Loucy (cell line): ENCODE measurements around the gene CGB1.

Experiments used
- H2AFZ ChIP-seq: fragments of 200-600 bp; sonication (generic); 2 replicates; pipeline ENCODE4 v1.6.0; 2016; ENCODE audit warnings: antibody characterized with exemption, mild to moderate bottlenecking, low read length, moderate library complexity
- H3F3A ChIP-seq: fragments of 200-600 bp; 2 replicates; pipeline ENCODE4 v1.6.0; 2016; ENCODE audit warnings: antibody characterized with exemption, low read depth, mild to moderate bottlenecking
- H3K27me3 ChIP-seq: fragments of 200-600 bp; sonication (generic); 2 replicates; pipeline ENCODE4 v1.6.1; 2014; ENCODE audit warnings: low read length, mild to moderate bottlenecking; ENCODE audit not compliant: insufficient read depth, poor library complexity, severe bottlenecking
- H3K36me3 ChIP-seq: fragments of 200-600 bp; sonication (generic); 2 replicates; pipeline ENCODE4 v1.6.1; 2016; ENCODE audit warnings: low read length; ENCODE audit not compliant: insufficient read depth
- H3K4me1 ChIP-seq: fragments of 200-600 bp; sonication (generic); 2 replicates; pipeline ENCODE4 v1.5.1; 2014; ENCODE audit warnings: low read length, mild to moderate bottlenecking; ENCODE audit not compliant: insufficient read depth, poor library complexity, severe bottlenecking
- H3K4me2 ChIP-seq: fragments of 200-600 bp; sonication (generic); 2 replicates; pipeline ENCODE4 v1.6.0; 2014; ENCODE audit warnings: antibody characterized with exemption, low read length, low read depth, mild to moderate bottlenecking; ENCODE audit not compliant: poor library complexity, severe bottlenecking
- H3K4me3 ChIP-seq: fragments of 200-600 bp; sonication (generic); 2 replicates; pipeline ENCODE4 v1.5.1; 2014; ENCODE audit warnings: low read length, mild to moderate bottlenecking, mixed read lengths; ENCODE audit not compliant: poor library complexity, severe bottlenecking
- H3K79me2 ChIP-seq: fragments of 200-600 bp; sonication (generic); 2 replicates; pipeline ENCODE4 v1.6.1; 2014; ENCODE audit warnings: low read length; ENCODE audit not compliant: insufficient read depth
- H3K9ac ChIP-seq: fragments of 200-600 bp; sonication (generic); 2 replicates; pipeline ENCODE4 v1.6.0; 2014; ENCODE audit warnings: mild to moderate bottlenecking, low read depth, low read length, moderate library complexity; ENCODE audit not compliant: poor library complexity, severe bottlenecking
- H3K9me2 ChIP-seq: fragments of 200-600 bp; sonication (generic); replicated peaks from 2 replicates; pipeline ENCODE4 v1.6.1; 2016; ENCODE audit warnings: low read depth, low read length, mixed read lengths
- H3K9me3 ChIP-seq: fragments of 200-600 bp; sonication (generic); 2 replicates; pipeline ENCODE4 v1.6.1; 2014; ENCODE audit warnings: mild to moderate bottlenecking, antibody characterized with exemption, low read length, low read depth; ENCODE audit not compliant: insufficient read depth
- H4K20me1 ChIP-seq: fragments of 200-600 bp; sonication (generic); 2 replicates; pipeline ENCODE4 v1.6.0; 2014; ENCODE audit warnings: antibody characterized with exemption, low read length, mild to moderate bottlenecking; ENCODE audit not compliant: insufficient read depth, poor library complexity, severe bottlenecking
- EZH2phosphoT487 ChIP-seq: fragments of 200-600 bp; IDR thresholded peaks from 2 replicates; pipeline ENCODE4 v1.6.1; 2018; ENCODE audit warnings: antibody characterized with exemption, mild to moderate bottlenecking, moderate library complexity, borderline replicate concordance
- TF ChIP-seq, protein P1 (sequence below): fragments of 200-600 bp; sonication (generic); conservative IDR thresholded peaks from 2 replicates; pipeline ENCODE4 v1.5.1; 2014; ENCODE audit warnings: mild to moderate bottlenecking, antibody characterized with exemption, low read length

CGB1 gene

DNA sequence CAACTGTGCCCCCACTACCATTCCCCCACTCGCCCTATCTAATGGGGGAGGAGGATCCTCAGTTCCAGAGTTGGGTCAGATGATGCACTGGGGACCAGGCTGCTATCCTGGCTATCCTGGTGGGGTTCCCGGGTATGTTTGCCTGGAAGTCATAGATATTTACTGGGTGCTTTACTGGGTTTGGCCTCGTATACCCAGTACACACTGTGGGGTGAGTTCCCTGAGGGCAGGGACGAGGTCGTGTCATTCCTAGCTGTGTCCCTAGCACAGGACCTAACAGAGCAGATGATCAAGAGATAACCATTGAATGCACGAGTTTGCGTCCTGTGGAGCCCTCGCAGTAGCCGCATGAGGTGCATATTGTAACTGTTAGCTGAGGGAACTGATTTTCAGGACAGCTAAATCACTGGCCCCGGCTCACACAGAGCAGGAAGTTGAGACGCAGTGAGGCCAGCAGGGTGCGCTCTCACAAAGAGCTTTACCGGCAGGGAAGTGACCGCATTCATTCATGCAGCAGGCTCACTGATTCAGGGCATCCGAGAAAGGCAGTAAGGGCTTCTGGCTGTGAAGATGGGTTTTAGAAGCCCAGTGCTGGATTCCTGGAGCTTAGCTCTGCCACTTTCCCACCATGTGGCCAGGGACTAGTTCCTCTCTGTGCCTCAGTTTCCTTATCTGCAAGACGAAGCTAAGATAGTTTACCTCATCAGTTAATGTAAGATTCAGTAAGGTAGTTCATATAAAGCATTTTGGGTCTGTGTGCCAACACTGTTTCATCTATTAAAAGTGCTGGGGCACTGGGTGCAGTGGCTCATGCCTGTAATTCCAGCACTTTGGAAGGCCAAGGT is 37.0 kb downstream of the CGB1 start:
- no peak for TF ChIP-seq EZH2phosphoT487
- TF ChIP-seq, protein P1, sequence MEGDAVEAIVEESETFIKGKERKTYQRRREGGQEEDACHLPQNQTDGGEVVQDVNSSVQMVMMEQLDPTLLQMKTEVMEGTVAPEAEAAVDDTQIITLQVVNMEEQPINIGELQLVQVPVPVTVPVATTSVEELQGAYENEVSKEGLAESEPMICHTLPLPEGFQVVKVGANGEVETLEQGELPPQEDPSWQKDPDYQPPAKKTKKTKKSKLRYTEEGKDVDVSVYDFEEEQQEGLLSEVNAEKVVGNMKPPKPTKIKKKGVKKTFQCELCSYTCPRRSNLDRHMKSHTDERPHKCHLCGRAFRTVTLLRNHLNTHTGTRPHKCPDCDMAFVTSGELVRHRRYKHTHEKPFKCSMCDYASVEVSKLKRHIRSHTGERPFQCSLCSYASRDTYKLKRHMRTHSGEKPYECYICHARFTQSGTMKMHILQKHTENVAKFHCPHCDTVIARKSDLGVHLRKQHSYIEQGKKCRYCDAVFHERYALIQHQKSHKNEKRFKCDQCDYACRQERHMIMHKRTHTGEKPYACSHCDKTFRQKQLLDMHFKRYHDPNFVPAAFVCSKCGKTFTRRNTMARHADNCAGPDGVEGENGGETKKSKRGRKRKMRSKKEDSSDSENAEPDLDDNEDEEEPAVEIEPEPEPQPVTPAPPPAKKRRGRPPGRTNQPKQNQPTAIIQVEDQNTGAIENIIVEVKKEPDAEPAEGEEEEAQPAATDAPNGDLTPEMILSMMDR = peak; percentile 76
- Histone ChIP-seq H3K4me2 (no peak overlapping the region), H3K36me3 (peaks cover 15% of the 10 kb centered on the region; the same call in 1 of the 2 replicates), H2AFZ (no peak overlapping the region), H4K20me1 (peaks cover 22% of the 10 kb centered on the region), H3K4me1 (peaks cover 7% of the 10 kb centered on the region), H3K9me3 (no peaks in the 10 kb centered on the region), H3K4me3 (no peak overlapping the region), H3K79me2 (peaks cover 45% of the 10 kb centered on the region), H3K27me3 (no peaks in the 10 kb centered on the region), H3K9me2 (no peaks in the 10 kb centered on the region), H3F3A (no peaks in the 10 kb centered on the region), H3K9ac (no peak overlapping the region)

DNA sequence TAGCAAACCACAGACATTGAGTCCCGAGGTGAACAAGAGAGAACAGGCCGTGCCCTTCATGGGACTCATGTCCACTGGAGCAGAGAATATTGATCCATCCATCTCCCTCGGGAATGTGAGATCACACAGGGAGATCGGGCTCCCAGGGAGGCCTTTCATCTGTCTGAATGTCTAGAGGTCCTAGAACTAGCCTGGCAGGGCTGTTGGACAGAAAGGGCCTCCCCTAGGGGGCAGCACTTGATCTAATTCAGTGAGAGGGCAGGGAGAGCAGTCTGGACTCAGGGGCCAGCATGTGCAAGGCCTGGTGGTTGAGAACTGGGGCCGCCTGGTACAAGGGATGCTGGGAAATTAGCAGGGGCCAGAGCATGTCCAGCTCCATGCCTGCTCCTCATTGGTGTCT is 38.7 kb downstream of the CGB1 start:
- Histone ChIP-seq H3K36me3 (peaks cover 2% of the 10 kb centered on the region; the same call in 1 of the 2 replicates), H3K9me2 (no peaks in the 10 kb centered on the region), H4K20me1 (peaks cover 27% of the 10 kb centered on the region), H3K4me1 (peaks cover 7% of the 10 kb centered on the region), H3K4me2 (no peak overlapping the region), H3K27me3 (no peaks in the 10 kb centered on the region), H3K9ac (no peak overlapping the region), H2AFZ (no peak overlapping the region), H3K4me3 (no peak overlapping the region), H3F3A (no peaks in the 10 kb centered on the region), H3K9me3 (no peaks in the 10 kb centered on the region), H3K79me2 (peaks cover 56% of the 10 kb centered on the region)
- TF ChIP-seq EZH2phosphoT487 = no peak
- TF ChIP-seq, protein P1 = peak; percentile 79

DNA sequence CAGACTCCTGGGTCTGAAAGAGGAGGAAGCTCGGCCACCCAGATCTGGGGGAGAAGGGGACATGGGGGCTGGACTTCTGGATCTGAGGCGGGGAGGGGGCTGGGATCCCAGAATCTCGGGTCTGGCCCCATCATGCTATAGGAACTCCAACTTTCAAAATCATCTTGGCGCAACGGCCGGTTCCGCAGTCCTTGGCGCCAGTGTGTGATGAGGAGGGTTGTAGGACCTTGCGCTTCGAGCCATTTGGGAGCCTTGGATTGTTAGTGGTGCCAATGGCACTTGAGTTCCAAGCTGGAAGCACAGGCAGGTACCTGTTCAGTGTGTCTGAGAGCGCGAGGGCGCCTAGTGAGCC is 42.7 kb downstream of the CGB1 start:
- no peaks in the 10 kb centered on the region for H3K9me3 ChIP-seq
- H2AFZ ChIP-seq = 0 out of 2 replicates have a peak overlapping the region, but pooled peaks have one; percentile 83
- H3K4me1 ChIP-seq = peaks cover 18% of the 10 kb centered on the region
- no peaks in the 10 kb centered on the region for H3K27me3 ChIP-seq
- H3K9me2 ChIP-seq = no peaks in the 10 kb centered on the region
- peak overlapping the region; percentile 89 for H3K4me3 ChIP-seq
- H4K20me1 ChIP-seq = peaks cover 28% of the 10 kb centered on the region
- H3K4me2 ChIP-seq = peak overlapping the region; percentile 81
- no peaks in the 10 kb centered on the region for H3K36me3 ChIP-seq
- TF ChIP-seq EZH2phosphoT487 = no peak
- TF ChIP-seq, protein P1 = no peak
- peak overlapping the region; percentile 95 for H3K9ac ChIP-seq
- H3F3A ChIP-seq = no peaks in the 10 kb centered on the region
- H3K79me2 ChIP-seq = peaks cover 79% of the 10 kb centered on the region
